ENCODE results near the gene CTDP1. TPM values are rescaled to one million over a fixed set of nuclear protein-coding genes. Genes with fewer than 3 reads are reported as not detected.

Gene CTDP1
- total RNA-seq, 1 donor from 2014 or later: 19.9 TPM

DNA sequence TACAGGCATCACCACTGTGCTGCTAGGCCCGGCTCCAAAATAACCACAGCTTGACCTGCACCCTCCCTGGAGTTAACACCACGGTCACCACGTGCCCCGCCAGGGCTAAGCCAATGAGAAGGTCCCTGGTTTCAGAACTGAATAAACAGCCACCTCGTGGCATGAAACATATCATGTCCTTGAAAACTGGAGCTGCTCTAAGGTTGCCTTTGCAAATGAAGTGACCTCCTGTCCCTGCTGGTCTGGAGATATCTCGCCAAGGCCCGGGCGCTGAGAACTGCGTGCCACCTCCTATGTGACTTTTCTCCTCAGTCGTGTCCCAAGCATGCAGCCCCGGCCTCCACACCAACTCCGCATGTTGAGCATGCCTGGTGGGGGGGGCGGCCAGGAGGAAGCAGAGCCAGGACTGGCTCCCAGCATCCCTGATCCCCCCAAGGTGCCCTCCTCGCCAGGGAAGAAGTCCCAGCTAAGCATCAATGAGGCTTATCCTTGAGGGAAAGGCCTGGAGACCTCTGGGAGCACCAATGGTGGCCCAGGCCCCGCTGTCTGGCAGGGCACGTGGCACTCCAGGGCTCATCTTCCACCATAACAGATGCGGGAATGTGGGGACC, 101.8 kb downstream of the CTDP1 start:
- DNase-seq (ENCODE audit: low read depth in 2 of 2): no peak

DNA sequence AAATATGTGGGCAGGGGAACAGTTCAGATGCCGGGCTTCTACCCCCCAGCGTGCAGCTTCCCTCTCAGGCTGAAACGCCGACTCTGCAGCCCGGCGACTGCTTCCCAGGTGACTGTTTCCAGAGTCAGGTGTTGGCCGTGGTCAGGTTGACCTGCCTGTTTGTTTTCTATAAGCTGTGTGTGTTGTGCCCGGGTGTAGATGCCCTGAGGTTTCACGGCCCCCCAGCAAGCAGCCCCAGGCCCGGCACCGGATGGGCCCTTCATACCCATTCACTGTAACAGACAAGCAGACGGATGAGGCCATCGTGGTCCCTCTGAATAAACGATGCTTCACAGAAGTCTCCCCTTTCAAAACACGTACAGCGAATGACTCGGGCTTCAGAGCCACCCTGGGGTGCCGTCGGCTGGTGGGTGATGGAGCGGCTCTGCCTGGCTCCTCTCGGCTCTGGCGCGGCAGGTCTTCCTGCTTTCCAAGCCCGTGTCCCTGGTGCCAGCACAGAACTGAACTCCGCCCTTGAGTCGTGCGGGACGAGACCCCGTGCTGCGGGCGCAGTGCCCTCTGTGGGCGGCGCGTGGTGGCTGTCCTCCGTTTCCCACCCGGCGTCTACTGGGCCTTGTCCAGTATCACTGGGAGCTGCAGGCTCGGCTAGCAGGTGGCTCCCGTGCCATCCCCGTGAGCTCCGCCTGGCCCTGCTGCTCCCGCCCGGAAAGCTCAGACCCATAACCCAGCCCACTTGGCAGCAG, 103.1 kb downstream of the CTDP1 start:
- no peak for DNase-seq (ENCODE audit: low read depth in 2 of 2)

DNA sequence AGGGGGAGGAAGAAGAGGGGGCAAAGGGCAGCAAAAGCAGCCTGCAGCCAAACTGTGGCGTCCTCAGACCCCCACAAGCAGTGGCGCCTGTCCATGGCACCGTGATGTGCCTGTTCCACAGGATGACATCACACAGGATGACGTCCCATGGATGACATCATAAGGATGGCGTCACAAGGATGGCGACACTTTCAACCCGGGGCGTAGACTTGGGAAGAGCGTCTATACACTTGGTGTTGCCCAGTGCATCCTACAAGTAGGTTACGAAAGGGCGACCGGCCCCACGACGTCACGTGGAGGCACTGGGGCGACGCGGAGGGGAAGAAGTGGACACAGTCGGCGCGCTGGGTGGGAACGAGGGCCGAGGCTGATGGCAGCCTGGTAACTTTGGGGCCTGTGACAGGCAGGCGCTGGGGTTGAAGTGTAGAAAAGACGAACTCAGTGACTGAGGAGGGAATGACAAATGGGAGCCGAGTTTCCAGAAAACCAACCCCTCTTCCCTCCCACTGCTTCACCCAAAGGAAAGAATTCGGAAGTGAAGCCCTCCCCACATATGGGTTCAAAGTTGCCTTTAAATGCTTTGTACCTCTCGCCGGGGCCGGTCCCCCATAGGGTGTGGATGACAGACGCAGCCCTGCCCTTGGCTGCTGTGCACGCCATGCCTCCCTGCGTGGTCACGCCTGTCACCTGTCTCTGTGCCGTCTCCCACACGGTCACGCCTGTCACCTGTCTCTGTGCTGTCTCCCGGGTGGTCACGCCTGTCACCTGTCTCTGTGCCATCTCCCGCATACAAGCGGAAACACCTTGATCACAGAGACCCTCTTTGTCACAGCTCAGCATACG, 104.7 kb downstream of the CTDP1 start:
- DNase-seq (ENCODE audit: low read depth in 2 of 2): no peak

GRCh38 chr18:79784965-79785770, 105.6 kb downstream of the CTDP1 start:
- DNase-seq (ENCODE audit: low read depth in 2 of 2): no peak

DNA sequence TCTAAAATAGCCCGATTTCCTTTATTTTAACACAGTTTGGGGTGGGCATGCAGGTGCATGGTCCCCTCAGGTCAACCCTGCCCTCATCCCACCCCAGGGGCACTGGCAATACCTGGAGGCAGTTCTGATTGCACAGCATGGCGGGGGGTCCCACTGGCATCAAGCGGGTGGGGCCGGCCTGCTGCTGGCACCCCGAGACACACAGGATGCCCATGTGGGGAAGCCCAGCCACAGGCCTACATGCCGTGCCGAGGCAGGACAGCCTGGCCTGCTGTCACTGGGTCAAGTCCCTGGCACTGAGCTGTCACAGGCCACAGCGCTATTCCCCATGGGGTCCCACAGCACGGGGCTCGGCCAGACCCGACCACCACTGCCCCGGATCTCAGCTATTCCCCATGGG, 106.2 kb downstream of the CTDP1 start:
- DNase-seq (ENCODE audit: low read depth in 2 of 2): no peak

DNA sequence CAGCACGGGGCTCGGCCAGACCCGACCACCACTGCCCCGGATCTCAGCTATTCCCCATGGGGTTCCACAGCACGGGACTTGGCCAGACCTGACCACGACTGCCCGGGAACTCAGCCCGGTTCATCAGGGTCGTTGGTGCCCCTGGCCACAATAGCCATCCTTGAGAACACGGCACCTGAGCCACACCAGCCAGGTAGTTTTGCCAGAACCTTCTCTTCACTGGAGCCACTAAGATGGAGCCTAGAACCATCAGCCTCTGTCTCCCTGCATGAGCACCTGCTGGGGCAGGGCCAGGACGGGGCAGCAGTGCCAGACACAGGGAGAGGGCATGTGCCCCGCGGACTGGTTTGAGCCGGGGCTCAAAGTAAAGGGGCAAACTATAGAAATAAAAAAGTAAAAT, 106.7 kb downstream of the CTDP1 start:
- no peak for DNase-seq (ENCODE audit: low read depth in 2 of 2)

DNA sequence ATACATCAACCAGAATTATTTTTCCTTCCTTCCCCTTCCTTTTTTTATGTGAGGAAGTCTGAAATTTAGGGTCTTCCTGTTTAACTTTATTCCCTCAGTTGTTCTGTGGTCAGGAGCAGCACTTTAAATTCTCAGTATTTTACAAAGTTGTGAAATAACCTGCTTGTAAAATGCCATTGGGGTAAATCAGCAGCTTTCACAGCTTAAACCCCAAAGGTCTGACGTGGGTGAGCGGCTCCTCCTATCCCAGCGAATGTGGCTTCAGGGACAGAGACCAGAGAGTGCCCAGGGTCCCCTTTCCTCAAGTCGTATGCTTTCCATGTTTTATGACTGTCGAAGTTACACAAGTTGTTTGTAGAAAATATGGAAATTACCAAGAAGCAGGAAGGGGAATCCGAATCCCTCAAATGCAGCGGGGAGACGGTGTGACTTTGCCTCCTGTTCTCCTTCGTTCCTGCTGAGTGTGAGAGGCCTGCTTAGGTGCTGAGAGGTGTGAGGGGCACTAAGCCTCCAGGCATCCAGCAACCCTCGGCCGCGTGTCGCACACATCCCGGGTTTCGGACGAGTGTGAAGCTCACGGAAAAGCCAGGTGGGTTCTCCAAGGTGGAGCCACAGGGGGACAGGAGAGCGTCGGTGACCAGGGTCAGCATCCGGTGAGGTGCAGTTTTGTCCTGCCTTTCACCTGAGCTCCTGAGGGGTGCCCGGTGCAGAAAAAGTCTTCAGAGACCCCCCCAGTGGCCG, 107.4 kb downstream of the CTDP1 start:
- no peak for DNase-seq (ENCODE audit: low read depth in 2 of 2)

DNA sequence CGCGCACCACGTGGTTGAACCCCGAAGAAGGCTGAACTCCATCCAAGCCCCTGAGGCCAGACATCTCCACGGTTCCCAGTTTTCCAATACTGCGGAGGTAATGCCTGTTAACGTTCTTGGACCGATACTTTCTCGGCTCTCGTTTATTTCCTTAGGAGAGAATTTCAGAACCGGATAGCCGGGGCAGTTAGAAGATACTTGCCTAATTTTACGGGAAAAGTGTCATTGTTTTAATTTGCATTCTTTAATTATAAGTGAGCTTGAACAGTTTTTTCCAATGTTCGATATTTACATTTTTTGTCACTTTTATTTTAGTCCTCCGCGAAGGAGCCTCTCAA, 107.9 kb downstream of the CTDP1 start:
- DNase-seq (ENCODE audit: low read depth in 2 of 2): no peak

GRCh38 chr18:79787865-79788733, 108.5 kb downstream of the CTDP1 start:
- no peak for DNase-seq (ENCODE audit: low read depth in 2 of 2)

DNA sequence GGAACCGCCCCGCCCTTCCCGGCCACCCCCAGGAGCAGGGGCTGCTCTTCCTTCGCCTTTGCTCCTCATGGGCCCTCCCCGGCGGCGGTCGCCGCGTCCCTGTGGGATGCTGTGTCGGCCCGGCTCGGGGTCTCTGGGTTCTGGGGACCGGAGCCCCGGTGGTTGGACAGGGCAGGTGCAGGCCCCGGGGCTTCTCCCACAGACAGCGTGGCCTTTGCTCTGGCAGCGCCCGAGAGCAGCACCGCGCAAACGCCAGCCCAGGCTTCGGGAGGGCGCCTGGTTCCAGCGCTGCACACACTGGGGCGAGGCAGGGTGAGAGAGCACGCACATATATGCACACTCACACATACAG, 109.1 kb downstream of the CTDP1 start:
- DNase-seq (ENCODE audit: low read depth in 2 of 2): no peak

DNA sequence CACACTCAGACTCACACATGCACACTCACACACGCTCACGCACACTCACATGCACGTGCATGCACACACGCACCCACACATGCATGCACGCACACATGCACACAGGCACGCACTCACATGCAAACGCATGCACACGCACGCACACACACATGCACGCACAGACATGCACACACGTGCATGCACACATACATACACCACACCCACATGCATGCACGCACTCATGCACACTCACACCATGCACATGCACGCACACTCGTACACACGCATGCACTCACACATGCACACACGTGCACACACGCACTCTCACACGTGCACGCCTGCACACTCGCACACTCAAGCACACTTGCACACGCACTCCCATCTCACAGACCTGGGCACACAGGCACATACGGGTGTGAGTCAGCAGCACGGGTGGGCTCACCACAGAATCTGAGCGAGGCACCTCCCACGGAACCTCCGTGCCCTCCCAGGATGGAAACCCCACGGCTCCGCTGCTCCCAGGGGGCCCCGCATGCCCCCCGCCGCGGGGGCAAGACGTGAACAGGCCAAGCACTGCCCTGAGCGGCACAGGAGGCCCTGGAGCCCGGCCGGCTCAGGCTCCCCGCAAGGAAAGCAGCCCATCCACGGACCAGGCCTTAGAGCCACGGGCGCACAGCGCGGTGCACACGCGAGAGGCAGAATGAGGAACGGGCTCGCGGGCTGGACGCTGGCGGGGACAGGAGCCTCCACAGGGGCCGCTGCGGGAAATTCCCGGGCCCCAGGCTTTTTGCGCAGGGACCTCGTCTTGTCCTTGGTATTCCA, 109.7 kb downstream of the CTDP1 start:
- DNase-seq (ENCODE audit: low read depth in 2 of 2): no peak

DNA sequence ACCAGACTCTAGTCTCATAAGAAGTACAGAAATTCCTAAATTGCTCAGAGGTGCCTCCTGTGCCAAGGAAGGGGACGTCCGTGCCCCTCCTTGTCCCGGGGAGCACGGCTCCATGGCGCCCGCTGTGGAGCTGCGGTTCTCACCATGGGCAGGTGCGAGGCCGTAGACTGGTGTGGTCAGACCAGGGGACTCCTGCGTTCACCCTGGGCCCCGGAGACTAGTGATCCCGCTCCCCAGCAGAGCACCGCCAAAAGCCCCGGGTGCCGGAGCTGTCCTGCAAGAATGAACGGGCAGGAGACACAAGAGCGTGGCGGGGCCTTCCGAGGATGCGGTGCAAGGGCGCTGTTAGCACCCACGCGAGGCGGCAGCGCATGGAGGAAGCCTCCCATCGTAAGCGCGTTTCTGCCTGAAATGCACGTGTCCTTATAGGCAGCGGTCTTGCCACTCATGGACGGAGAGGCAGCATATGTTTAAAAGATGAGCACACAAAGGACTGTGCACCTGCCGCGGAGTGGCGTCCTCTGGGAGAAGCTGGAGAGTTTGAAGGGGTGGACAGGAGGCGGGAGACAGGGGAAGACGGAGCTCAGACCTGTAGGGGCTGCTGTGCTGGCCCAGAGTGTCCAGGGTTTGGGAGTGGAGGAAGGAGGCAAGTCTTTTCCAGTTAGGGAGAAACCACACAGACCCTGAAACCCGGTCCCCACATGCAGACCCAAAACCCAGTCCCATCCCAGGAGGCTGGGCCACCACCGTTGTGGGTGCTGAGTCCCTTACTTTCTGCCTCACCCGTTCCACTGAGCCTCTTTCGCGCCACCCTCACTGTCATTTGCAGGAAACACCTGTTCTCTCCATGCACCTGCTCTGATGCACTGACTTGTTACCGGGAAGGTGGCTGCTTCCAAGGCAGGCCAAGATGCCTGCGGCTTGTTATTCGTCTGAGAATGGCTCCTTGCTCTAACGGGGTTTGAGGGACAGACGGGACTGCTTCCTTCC, 110.6 kb downstream of the CTDP1 start:
- DNase-seq (ENCODE audit: low read depth in 2 of 2): no peak

GRCh38 chr18:79790996-79791972, 111.7 kb downstream of the CTDP1 start:
- DNase-seq (ENCODE audit: low read depth in 2 of 2): peak; percentile 50 to 83

DNA sequence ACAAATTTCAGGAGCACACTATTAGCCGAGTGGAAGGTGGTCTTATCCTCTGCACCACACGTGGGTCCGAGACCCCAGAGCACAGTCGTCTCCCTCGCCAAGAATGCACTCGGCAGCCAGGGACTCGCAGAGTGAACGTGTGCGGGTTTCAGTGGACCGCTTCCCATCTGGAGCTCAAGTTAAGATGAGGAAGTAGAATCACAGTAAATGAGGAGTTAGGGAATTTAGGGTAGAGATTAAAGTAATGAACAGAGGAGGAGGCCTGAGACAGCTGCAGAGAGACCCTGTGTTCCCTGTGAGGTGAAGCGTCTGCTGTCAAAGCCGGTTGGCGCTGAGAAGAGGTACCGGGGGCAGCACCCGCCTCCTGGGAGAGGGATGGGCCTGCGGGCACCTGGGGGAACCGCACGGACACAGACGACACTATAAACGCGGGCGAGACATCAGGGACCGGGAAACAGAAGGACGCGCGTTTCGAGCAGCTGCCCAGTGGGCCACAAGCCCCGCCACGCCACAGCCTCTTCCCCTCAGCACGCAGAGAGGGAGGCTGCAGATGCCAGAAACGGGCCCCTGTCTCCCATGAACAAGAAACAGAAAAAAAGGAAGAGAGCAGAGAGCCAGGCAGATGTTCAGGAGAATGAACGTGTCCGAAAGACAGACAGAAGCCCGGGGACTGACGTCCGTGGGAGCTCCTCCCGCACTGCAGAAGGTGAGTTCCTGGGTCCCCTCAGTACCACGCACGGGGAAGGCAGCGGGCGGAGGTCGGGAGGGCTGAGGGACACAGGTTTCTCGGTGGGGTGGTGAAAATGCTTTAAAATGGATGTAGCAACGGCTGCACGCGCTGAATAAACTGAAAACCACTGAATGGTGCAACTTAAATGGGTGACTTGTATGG, 112.7 kb downstream of the CTDP1 start:
- no peak for DNase-seq (ENCODE audit: low read depth in 2 of 2)

DNA sequence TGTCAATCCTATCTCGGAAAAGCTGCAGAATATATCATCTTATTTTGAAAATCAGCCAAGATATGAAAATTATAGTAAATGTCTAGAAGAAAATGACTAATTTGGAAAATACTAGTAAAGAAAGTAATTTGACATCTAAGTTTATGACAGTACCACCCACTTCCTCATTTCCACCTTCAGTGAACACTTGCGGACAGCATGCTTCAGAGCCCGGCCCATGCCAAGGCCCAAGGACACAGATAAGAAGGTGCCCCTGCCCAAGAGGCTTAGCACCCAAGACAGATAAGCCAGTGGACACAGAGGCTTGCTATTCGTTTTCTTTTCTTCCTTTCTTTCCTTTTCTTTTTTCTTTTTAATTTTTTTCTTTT, 113.4 kb downstream of the CTDP1 start:
- no peak for DNase-seq (ENCODE audit: low read depth in 2 of 2)

DNA sequence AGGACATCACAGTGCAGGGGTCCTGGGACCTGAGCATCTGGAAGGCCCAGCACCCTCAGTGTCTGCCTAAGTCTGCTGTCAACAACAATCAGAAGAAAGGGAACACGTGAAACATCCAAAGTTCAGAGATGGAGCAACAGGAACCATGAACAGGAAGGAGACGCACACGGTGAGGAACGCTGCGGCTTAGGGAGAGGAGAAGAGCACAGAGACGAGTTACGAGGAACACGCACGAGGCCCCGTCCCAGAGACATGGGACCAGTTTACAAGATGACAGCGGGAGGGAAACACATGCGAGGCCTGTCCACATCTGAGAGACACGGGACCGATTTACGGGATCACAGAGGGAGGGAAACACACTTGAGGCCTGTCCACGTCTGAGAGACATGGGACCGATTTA, 115.2 kb downstream of the CTDP1 start:
- DNase-seq (ENCODE audit: low read depth in 2 of 2): no peak

Data from dermis microvascular lymphatic vessel endothelial cell (primary cell).